GM12878 (cell line): ENCODE data around the gene THSD4. TPM values are rescaled to one million over a fixed set of nuclear protein-coding genes. Genes with fewer than 3 reads are reported as not detected.
"Not testable (repeated sequence)": the region's sequence is repeated elsewhere in the genome, so short reads cannot be mapped to it uniquely, and the experiment has no call there.

Experiments
- ATAC-seq: fragments of 200-7000 bp; cut with Tn5 transposase; 3 replicates; pipeline ENCODE4 v1.9.1; 2020; ENCODE audit warnings: mild to moderate bottlenecking, moderate library complexity
- BruUV-seq: library from RNA; stranded (reverse); fragments of 400-500 nt; replicated peaks from 2 replicates; lab custom pipeline; 2021; lab: Mats Ljungman, UMichigan
- CTCF ChIA-PET: fragments of 300-600 bp; sonication (Branson Sonifier 250); formaldehyde crosslinking; extraction: SDS; loops from one replicate; lab custom pipeline; 2021; ENCODE audit warnings: inconsistent platforms; lab: Yijun Ruan, JAX
- POLR2A ChIA-PET: fragments of 350-600 bp; formaldehyde crosslinking; extraction: SDS; loops from one replicate; lab custom pipeline; 2021; ENCODE audit warnings: inconsistent platforms; lab: Charles Lee
- RAD21 ChIA-PET: fragments of 300-600 bp; sonication (Branson Sonifier 250); formaldehyde crosslinking; loops from one replicate; lab custom pipeline; 2023; ENCODE audit warnings: antibody characterized with exemption; ENCODE audit not compliant: unreplicated experiment; lab: Charles Lee
- SMC1A ChIA-PET: fragments of 300-600 bp; sonication (Branson Sonifier 250); formaldehyde crosslinking; loops from one replicate; lab custom pipeline; 2023; ENCODE audit not compliant: unreplicated experiment, uncharacterized antibody; lab: Charles Lee
- DNase-seq: peaks from one replicate; pipeline ENCODE4 v3.0.0-alpha.2; 2011; ENCODE audit warnings: low read depth, low spot score
- FAIRE-seq: peaks from 3 replicates; lab custom pipeline; 2011; peaks lifted over from hg19 to GRCh38; lab: Jason Lieb, UNC
- H2AFZ ChIP-seq: 2 replicates; pipeline ENCODE4 v1.6.0; 2011; ENCODE audit warnings: low read depth, low read length, control low read depth; ENCODE audit not compliant: control insufficient read depth
- H3K27ac ChIP-seq: 2 replicates; pipeline ENCODE4 v1.5.1; 2011; ENCODE audit warnings: control low read depth; ENCODE audit not compliant: control insufficient read depth, insufficient read depth
- H3K27me3 ChIP-seq, 2 experiments: replicated peaks in 1 of 2; 2 replicates each; pipeline versions ENCODE4 v1.6.0 to v1.6.1; 2011; ENCODE audit warnings: low read length in 1 of 2; ENCODE audit not compliant: control insufficient read depth in 2 of 2, insufficient read depth in 2 of 2
- H3K36me3 ChIP-seq, 2 experiments: 2 replicates each; pipeline ENCODE4 v1.5.1; 2011; ENCODE audit warnings: low read length in 1 of 2; ENCODE audit not compliant: control insufficient read depth in 2 of 2, insufficient read depth in 2 of 2
- H3K4me1 ChIP-seq: 2 replicates; pipeline ENCODE4 v1.6.1; 2011; ENCODE audit warnings: mild to moderate bottlenecking, low read length, moderate library complexity, mixed read lengths; ENCODE audit not compliant: control insufficient read depth, insufficient read depth
- H3K4me2 ChIP-seq: 2 replicates; pipeline ENCODE4 v1.6.0; 2011; ENCODE audit warnings: control low read depth; ENCODE audit not compliant: control insufficient read depth, insufficient read depth
- H3K4me3 ChIP-seq: fragments of 200-600 bp; sonication (generic); 2 replicates; pipeline ENCODE4 v1.5.1; 2016
- H3K79me2 ChIP-seq: 2 replicates; pipeline ENCODE4 v1.6.0; 2011; ENCODE audit warnings: low read length; ENCODE audit not compliant: control insufficient read depth, insufficient read depth
- H3K9ac ChIP-seq: 2 replicates; pipeline ENCODE4 v1.8.0; 2011; ENCODE audit warnings: low read length, control low read depth, mixed read lengths; ENCODE audit not compliant: control insufficient read depth, insufficient read depth
- H3K9me3 ChIP-seq: replicated peaks from 3 replicates; pipeline ENCODE4 v1.5.1; 2011; ENCODE audit warnings: mild to moderate bottlenecking, low read length; ENCODE audit not compliant: control insufficient read depth, insufficient read depth
- H4K20me1 ChIP-seq: 2 replicates; pipeline ENCODE4 v1.6.0; 2011; ENCODE audit not compliant: control insufficient read depth, insufficient read depth
- CHD4 ChIP-seq: fragments of 200-600 bp; sonication (generic); IDR thresholded peaks from 2 replicates; pipeline ENCODE4 v1.6.1; 2016; ENCODE audit warnings: mild to moderate bottlenecking
- ELK1 ChIP-seq: IDR thresholded peaks from 2 replicates; pipeline ENCODE4 v1.6.1; 2012; ENCODE audit warnings: low read depth, low read length, improper control_type of control experiment
- IRF3 ChIP-seq: fragments of 450-650 bp; IDR thresholded peaks from 2 replicates; pipeline ENCODE4 v1.6.1; 2014; ENCODE audit warnings: mild to moderate bottlenecking
- TAF1 ChIP-seq: IDR thresholded peaks from 2 replicates; pipeline ENCODE4 v1.6.1; 2011; ENCODE audit warnings: mild to moderate bottlenecking, low read depth, low read length, borderline replicate concordance
- WGBS: methylation state at CpG from one replicate; pipeline ENCODE4 v1.1.6; 2016; ENCODE audit warnings: low lambda C conversion rate; ENCODE audit not compliant: insufficient replicate concordance, insufficient coverage; ENCODE audit errors: missing lambda C conversion rate; 5-methylcytosine and 5-hydroxymethylcytosine counted together
- in situ Hi-C: fragments of 300-500 bp; cut with MboI; formaldehyde crosslinking; loops from 9 replicates; pipeline ENCODE4 v1.14.3; 2018; ENCODE audit warnings: mixed read lengths
- intact Hi-C: fragments of 100-400 bp; cut with micrococcal nuclease; formaldehyde crosslinking; loops from one replicate; pipeline ENCODE4 v1.14.2; 2022; ENCODE audit not compliant: unreplicated experiment
- polyA plus RNA-seq, 11 experiments: library from polyadenylated mRNA; depleted of rRNA in 4 of 11; unstranded in 6 of 11; stranded (reverse) in 5 of 11; fragments of >200 nt; fragmentation: Nextera tagmentation in 4 of 11; fragmentation: Illumina TruSeq in 1 of 11; extraction: Ambion mirVana in 4 of 11; extraction: Trizol in 1 of 11; gene quantifications; 1 replicate in 1 of 11; 2 replicates in 10 of 11; pipeline versions ENCODE4 v1.2.1 to v1.2.3, GENCODE V29; 2011 to 2016; ENCODE audit warnings: inconsistent platforms in 2 of 11, missing spikeins in 2 of 11, low read depth in 1 of 11
- total RNA-seq, 4 experiments: library from RNA; depleted of rRNA in 3 of 4; stranded (reverse); fragments of >200 nt in 3 of 4; fragmentation: Illumina TruSeq in 1 of 4; extraction: Trizol in 1 of 4; gene quantifications; 2 replicates each; pipeline versions ENCODE4 v1.2.1 to v1.2.3, GENCODE V29; 2013 to 2021
- TF ChIP-seq, protein P1 (sequence below): IDR thresholded peaks from 2 replicates; pipeline ENCODE4 v1.6.1; 2012; ENCODE audit warnings: mild to moderate bottlenecking, low read depth, low read length

Gene THSD4
- total and polyA plus RNA-seq, 10 of the 15 experiments (the other 5 are each of a cell fraction or from before 2014, with no cell fraction given): 0.04 to 0.13 (median 0.05) TPM; not detected in 7

GRCh38 chr15:71718116-71718910 lies 603.0 kb downstream of the THSD4 start (continued):
- TF ChIP-seq, protein P1, sequence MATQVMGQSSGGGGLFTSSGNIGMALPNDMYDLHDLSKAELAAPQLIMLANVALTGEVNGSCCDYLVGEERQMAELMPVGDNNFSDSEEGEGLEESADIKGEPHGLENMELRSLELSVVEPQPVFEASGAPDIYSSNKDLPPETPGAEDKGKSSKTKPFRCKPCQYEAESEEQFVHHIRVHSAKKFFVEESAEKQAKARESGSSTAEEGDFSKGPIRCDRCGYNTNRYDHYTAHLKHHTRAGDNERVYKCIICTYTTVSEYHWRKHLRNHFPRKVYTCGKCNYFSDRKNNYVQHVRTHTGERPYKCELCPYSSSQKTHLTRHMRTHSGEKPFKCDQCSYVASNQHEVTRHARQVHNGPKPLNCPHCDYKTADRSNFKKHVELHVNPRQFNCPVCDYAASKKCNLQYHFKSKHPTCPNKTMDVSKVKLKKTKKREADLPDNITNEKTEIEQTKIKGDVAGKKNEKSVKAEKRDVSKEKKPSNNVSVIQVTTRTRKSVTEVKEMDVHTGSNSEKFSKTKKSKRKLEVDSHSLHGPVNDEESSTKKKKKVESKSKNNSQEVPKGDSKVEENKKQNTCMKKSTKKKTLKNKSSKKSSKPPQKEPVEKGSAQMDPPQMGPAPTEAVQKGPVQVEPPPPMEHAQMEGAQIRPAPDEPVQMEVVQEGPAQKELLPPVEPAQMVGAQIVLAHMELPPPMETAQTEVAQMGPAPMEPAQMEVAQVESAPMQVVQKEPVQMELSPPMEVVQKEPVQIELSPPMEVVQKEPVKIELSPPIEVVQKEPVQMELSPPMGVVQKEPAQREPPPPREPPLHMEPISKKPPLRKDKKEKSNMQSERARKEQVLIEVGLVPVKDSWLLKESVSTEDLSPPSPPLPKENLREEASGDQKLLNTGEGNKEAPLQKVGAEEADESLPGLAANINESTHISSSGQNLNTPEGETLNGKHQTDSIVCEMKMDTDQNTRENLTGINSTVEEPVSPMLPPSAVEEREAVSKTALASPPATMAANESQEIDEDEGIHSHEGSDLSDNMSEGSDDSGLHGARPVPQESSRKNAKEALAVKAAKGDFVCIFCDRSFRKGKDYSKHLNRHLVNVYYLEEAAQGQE: no peak
- no peak for TF ChIP-seq CHD4
- TF ChIP-seq IRF3: no peak
- TF ChIP-seq TAF1: no peak

- DNase-seq (no peak), FAIRE-seq (no peak), ATAC-seq (no peak)
- H3K4me3 ChIP-seq: no peak overlapping the region
- no peak for TF ChIP-seq ELK1
- no peaks in the 10 kb centered on the region for H3K79me2 ChIP-seq
- H3K27me3 ChIP-seq: no peaks in the 10 kb centered on the region; a peak in 1 of 4 replicates
- H3K4me1 ChIP-seq: no peaks in the 10 kb centered on the region
- no peaks in the 10 kb centered on the region for H3K36me3 ChIP-seq
- SMC1A ChIA-PET: interaction anchor here (1.7 kb wide), 1 partner anchor 31 kb away, joined by 3 read pairs; no protein-coding TSS in a partner anchor
- RAD21 ChIA-PET: no interaction called here
- H3K9me3 ChIP-seq: no peaks in the 10 kb centered on the region
- CTCF ChIA-PET: no interaction called here
- no peak overlapping the region for H3K4me2 ChIP-seq
- BruUV-seq: no TSS peak
- H3K27ac ChIP-seq: no peak overlapping the region
- H2AFZ ChIP-seq: no peak overlapping the region
- in situ Hi-C loops: no loop called here
- no peak overlapping the region for H3K9ac ChIP-seq
- POLR2A ChIA-PET: no interaction called here
- intact Hi-C loops: no loop called here
- no peaks in the 10 kb centered on the region for H4K20me1 ChIP-seq
Observed at GRCh38 chr15:71723344-71723743, 608.1 kb downstream of the THSD4 start.

DNA sequence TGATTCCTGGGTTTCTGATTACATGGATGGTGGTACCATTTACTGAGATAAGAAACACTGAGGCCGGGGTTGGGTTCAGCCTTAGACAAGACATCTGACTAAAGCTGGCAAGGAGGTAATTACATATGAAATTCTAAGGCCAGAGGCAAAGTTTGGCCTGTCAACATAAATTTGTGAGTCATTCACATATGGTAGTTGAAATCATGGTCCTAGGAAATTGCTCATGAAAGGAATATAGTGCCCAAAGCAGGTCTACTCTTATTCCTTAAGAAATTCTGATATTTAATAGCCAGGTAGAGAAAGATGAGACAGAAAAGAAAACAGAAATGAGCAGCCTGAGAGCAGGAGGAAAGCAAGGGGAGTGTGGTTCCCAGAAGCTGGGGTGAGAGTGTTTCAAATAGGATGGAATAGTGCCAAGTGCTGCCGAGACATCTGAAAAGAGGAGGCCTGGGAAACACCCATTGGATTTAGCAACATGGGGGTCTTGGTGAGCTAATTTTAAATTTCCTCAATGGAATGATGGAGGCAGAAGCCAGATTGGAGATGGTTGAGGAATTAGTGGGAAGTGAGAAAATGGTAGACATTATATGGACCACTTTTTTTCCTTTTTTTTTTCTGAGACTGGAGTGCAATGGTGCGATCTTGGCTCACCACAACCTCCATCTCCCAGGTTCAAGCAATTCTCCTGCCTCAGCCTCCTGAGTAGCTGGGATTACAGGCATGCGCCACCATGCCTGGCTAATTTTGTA lies 610.1 kb downstream of the THSD4 start:
- H3K36me3 ChIP-seq, BruUV-seq, ATAC-seq, H2AFZ ChIP-seq, H3K4me2 ChIP-seq, intact Hi-C loops, POLR2A ChIA-PET, H3K79me2 ChIP-seq, RAD21 ChIA-PET, H3K4me3 ChIP-seq, H3K9ac ChIP-seq, H3K27ac ChIP-seq, H4K20me1 ChIP-seq, CTCF ChIA-PET, in situ Hi-C loops, H3K4me1 ChIP-seq, SMC1A ChIA-PET, H3K27me3 ChIP-seq, FAIRE-seq, DNase-seq, H3K9me3 ChIP-seq: not testable (repeated sequence)
- 71% methylated on average over 2 of the region's 4 CpGs for WGBS
